GM19324 (cell line): ENCODE measurements around the gene COL1A1.

ENCODE experiments used
- ATAC-seq: cut with Tn5 transposase; IDR thresholded peaks from one replicate; pipeline ENCODE4 v1.9.1; 2021; ENCODE audit warnings: mild to moderate bottlenecking, moderate library complexity; ENCODE audit not compliant: unreplicated experiment, low FRiP score

Gene COL1A1

DNA sequence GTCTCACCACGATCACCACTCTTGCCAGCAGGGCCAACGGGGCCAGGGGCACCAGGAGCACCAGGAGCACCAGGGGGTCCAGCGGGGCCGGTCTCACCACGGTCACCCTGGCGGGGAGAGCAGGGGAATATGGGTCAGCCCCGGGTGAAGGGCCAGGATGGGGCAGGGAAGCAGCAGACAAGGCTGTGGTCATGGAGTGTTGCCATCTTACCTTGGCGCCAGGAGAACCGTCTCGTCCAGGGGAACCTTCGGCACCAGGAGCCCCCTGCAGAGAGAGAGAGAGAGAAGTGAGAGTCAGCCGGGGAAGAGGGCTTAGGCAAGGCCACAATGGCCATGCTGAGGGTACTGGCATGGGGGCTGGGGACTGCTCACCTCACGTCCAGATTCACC lies 12.9 kb downstream of the COL1A1 start:
- ATAC-seq = no peak

DNA sequence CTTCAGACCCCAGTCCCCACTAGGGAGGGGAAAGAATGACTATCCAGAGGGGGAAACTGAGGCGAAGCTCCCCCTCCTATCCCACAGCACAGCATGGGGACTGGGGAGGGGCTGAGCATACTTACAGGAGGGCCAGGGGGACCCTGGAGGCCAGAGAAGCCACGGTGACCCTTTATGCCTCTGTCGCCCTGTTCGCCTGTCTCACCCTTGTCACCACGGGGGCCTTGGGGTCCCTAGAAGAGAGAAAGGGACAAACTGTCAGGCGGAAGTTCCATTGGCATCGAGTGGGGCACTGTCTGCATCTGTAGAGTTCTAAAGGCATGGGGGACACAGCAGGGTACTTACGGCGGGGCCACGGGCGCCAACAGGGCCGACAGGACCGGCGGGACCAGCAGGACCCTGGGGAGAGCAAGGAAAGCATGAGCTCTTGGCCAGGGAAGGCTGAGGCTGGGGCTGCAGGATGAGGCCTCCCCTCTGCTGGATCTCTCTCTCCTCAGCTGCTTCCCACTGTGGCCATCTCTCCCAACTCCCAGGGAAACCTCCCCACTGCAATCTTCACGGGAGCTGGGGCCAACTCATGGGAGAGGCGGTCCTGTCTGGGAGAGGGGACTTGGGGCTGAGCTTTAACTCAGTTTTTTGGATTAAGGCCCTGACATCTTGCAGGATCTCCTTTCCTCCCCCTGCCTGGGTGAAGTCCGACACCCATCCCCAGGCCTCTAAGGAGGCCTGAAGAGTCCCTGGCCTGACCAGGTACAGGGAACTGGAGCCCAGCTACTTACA lies 13.5 kb downstream of the COL1A1 start:
- no peak for ATAC-seq

DNA sequence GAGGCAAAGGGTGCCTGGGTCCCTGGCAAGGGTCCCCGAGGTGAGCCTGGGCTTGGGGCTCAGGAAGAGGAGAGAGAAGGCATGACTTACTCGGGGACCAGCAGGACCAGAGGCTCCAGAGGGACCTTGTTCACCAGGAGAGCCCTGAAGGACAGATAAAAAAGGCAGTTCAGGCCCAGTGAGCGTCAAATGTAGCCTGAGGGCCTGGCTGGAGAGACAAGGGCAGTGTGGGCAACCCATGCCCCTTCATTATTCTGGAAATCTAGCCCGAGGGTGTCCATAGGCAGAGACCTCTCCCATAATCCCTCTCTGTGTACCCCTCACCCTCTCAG lies 14.1 kb downstream of the COL1A1 start:
- no peak for ATAC-seq

DNA sequence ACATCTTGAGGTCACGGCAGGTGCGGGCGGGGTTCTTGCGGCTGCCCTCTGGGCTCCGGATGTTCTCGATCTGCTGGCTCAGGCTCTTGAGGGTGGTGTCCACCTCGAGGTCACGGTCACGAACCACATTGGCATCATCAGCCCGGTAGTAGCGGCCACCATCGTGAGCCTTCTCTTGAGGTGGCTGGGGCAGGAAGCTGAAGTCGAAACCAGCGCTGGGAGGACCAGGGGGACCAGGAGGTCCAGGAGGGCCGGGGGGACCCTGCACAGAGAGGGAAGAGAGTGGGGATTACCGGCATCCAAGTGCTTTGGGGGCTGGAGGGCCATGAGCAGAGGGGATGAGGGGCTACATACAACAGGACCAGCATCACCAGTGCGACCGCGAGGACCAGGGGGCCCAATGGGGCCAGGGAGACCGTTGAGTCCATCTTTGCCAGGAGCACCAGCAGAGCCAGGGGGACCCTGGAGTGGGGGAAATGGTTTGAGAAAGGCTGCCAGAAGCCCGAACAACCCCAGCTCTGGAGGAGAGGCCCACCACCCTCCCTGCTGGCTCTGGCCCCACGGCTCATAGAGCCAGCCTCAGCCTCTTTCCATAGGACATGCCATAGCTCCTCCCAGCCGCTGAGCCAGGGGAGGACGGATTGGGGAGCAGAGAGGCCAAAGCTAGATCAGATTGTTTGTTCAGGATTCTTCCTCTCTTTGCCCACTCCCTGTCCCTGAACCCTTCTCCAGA lies 14.6 kb downstream of the COL1A1 start:
- ATAC-seq = no peak

DNA sequence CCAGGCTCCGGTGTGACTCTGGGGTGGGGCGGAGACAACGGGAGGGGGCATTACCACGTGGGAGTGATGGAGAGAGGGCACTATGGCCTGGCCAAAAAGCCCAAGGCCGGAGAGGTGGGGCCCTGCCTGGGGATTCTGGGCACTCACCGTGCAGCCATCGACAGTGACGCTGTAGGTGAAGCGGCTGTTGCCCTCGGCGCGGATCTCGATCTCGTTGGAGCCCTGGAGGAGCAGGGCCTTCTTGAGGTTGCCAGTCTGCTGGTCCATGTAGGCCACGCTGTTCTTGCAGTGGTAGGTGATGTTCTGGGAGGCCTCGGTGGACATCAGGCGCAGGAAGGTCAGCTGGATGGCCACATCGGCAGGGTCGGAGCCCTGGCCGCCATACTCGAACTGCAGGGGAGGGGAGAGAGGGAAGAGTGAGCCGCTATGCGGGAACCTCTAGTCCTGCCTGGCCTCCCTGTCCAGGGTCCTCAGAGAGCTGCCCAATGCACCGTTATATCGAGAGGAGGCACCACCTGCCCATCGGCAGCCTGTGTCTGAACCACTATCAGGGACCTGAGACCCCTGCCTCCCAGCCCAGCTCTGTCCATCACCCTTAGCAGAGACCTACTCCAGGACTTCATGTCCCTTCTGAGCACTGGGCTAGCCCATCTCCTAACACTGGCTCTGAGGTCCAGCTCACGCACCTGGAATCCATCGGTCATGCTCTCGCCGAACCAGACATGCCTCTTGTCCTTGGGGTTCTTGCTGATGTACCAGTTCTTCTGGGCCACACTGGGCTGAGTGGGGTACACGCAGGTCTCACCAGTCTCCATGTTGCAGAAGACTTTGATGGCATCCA lies 15.6 kb downstream of the COL1A1 start:
- ATAC-seq = no peak

DNA sequence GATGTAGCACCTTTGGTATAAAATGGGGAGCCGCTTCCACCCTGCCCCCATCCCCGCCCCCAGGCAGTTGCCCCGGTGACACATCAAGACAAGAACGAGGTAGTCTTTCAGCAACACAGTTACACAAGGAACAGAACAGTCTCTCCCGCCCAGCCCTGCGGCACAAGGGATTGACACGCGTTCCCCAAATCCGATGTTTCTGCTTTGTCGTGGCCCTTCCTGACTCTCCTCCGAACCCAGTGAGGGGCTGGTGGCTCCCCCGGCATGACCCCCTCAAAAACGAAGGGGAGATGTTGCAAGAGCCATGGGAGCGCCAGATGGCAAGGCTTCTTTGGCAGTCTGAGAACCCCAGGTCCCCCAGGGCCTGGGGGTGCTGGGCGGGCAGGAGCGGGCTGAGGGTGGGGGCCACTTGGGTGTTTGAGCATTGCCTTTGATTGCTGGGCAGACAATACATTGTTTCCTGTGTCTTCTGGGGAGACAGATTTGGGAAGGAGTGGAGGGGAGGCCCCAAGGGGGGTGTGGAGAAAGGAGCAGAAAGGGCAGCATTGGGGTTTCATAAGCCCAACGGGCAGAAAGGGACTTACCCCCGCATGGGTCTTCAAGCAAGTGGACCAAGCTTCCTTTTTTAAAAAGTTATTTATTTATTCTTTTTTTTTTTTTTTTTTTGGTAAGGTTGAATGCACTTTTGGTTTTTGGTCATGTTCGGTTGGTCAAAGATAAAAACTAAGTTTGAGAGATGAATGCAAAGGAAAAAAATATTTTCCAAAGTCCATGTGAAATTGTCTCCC lies 16.6 kb downstream of the COL1A1 start:
- no peak for ATAC-seq

DNA sequence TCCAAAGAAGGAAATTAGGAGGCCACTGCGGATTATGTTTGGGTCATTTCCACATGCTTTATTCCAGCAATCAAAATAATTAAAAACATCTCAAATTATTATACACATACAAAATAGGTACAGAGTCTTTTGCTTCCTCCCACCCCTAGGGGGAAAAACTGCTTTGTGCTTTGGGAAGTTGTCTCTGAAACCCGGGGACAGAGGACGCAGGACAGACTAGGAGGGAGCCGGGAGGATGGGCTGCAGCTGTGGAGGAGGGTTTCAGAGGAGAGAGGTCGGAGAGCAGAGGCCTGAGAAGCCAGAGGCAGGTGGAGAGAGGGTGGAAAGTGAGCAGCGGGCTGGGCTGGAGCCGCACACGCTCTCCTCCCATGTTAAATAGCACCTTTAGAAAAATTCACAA lies 17.4 kb downstream of the COL1A1 start:
- ATAC-seq = no peak

DNA sequence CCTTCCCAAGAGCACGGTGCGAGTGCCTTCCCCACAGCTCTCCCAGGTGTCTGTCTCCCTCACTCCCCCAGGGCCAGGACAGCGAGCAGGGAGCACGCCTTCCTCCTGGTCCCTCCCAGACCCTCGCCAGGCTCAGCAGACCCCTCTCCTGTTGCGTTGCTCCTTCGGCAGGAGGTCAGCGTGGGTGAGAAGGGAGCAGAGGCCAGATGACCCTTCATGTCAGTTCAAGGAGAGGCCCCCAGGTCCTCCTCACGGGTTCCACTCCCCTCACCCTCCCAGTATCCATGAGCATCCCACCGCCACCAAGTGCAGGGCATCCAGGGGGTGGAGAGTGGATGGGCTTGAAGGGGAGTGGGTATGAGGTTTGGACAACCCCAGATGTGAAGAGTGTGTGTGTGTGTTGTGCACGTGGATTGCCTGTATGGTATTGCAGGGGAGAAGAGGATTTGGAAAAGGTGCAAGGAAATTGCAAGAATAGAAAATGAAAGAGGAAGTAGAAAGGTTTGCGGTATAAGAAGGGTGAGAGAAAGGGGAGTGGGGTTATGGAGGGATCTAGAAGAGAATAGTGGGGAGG lies 17.9 kb downstream of the COL1A1 start:
- no peak for ATAC-seq

DNA sequence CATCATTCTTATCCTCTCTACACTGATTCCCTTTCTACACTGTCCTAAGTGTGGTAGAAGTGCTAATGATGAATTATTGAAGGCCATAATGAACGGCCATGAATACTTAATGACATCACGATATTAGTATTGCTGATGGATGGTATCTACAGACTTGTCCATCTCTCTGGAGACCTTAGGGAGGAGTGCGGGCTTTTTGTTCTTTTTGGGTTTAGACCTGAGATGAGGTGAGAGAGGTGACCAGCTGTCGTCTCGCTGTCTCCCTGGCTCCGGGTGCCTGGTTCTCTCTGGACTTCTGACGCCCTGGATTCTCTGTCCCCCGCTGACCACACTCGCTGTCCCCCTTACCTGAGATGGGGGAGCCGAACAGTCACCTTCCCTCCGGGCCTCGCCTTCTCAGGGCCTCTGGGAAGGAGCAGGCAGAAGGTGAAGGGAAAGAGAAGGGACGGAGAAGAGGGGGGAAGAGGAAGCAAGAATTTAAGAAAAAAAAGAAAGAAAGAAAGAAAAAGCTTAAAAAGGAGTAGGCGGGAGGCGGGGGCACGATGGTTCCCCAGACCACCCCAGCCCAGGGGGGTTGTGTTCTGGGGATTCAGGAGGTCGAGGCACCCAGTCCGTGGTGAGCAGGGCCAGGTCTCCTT lies 18.5 kb downstream of the COL1A1 start:
- no peak for ATAC-seq

DNA sequence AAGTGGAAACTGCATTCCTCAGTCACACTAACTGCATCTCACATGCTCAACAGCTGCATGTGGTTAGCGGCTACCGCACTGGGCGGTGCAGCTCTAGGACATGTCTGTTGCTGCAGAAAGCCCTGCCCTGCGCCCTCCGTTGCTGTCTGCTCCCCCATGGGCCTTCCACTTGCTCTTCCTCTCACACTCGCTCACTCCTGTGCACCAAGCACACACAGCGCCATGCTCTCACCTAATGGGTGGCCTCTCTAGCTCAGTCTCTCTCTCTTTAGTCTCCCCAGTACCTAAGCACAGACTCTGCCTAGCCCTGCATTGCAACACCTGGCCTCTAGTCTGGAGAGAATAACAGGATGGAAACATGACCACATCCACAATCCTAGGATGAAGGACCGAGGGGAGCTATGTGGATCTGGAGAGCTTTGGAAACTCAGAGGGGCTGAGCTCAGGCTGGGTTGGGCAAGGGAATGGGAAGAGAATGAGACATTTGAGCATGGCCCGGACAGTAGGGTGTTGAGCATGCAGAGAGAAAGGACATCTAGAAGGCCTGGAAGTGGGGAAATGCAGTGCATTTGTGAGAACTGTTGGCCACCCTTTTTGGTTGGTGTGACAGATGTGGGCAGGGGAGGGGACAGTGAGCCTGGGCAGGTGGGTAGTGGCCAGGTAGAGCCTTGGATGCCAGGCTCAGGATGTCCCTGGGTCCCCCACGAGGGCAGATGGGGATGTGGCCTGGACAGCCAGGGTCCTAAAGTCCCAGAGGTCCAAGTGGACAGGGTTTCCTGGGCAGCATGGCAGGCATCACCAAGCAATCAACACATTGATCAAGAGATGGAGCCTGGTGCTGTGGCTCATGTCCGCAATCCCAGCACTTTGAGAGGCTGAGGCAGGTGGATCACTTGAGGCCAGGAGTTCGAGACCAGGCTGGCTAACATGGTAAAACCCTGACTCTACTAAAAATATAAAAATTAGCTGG lies 19.6 kb downstream of the COL1A1 start:
- no peak for ATAC-seq

DNA sequence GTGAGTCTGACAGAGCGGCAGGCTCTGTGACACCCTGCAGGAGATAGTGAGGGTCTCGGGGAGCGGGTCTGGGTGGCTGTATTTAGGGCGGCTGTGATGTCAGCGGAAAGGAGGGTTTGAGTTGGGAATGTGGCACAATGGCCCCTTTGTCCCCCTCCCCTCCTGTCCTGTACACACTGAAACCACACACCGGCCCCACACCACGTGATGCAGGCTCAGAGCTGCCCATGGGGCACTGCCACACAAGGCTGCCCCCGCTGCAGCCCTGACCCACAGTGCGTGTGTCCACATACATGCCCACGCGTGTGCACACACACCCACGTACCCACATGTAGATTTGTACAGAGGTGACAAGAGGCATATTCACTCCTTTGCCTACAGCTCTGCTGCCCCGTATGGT lies 20.3 kb downstream of the COL1A1 start:
- ATAC-seq = no peak

DNA sequence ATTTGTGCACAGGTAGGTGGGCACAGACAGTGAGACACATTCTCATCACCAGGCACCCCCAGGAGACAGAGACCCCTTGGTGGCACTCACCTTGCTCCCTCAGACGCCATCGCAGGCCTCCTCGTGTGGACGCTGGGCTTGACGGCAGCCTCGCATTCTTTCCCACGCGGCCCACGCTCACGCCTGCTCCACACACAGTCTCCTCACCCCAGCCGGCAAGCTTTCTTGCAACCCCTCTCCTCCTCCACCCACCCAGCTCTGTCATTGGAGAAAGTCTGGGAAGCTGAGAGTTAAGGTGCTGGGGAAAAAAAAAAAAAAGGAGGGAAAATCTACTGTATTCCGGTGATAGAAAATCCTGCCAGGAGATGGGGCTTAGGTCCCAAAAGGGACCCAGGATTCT lies 20.8 kb downstream of the COL1A1 start:
- no peak for ATAC-seq

DNA sequence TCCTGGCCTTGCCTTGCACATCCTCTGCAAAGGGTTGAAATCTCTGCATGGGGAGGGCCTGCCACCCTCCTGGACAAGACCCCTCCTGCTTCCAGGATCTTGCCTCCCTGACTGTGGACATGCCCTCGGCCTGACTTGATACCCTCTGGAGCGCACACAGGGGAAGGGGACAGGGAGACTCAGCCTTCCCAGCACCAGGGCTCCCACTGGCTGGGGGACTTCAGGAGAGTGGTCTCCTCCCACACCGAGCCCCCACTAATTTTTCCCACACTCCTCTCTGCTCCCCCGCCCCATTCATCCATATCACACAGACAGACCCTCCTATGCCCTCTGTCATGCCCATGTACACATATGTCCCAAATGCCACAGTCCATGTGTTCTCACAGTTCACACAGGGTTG lies 21.3 kb downstream of the COL1A1 start:
- ATAC-seq = no peak

DNA sequence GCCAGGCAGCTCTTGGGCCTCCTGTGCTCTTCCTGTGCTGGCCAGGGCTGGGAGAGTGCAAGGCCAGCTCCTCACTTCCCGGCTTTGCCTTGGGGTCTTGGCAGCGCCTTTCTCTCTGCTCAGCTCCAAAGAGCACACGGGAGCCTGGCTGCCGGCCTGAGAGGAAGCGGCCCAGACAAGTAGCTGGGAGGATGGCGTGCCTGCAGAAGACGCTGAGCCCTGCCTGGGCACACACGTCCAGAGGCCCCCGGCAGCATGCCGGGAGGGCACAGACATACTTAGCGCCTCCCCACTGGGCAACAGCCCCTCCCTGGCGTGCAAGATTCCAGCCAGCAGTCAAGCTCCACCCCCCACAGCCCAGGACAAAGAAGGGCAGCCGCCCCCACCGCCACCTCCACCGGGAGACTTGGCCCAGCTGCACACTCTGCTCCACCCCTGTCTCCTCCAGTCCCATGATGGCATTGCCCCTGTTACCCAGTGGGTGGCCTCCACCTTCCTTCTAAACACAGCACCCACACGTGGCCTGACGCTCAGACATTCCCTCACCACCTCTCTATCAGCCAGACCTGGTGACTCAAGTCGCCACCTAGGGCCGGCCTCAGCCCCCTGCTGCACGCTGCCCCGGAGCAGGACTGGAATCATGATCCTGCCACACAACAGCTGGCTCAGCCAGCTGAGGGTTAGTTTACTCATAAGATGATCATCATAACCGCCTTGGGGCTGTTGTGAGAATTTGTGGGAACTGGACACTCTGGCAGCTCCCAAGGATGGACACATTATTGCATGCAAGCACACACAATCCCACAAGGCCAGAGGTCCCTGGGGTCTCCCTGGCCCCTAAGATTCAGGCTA lies 23.2 kb downstream of the COL1A1 start:
- peak; percentile 54 for ATAC-seq

DNA sequence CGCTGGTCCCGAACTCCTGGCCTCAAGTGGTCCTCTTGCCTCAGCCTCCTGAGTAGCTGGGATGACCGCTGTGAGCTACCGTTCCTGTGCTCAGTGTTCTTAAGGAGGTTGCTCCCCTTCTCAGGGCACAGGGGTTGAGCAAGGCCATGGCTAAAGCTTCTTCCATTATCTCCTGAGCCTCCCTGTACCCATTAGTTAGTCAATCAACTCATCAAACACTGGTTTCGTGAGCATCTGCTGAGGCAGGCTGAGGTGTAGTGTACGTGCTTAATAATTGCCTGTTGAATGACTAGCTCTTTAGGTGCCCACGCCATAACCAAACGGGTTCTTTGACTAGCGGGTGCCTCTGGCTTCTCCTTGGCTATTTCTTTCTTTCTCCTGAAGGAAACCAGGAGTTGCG lies 24.0 kb downstream of the COL1A1 start:
- ATAC-seq = no peak

DNA sequence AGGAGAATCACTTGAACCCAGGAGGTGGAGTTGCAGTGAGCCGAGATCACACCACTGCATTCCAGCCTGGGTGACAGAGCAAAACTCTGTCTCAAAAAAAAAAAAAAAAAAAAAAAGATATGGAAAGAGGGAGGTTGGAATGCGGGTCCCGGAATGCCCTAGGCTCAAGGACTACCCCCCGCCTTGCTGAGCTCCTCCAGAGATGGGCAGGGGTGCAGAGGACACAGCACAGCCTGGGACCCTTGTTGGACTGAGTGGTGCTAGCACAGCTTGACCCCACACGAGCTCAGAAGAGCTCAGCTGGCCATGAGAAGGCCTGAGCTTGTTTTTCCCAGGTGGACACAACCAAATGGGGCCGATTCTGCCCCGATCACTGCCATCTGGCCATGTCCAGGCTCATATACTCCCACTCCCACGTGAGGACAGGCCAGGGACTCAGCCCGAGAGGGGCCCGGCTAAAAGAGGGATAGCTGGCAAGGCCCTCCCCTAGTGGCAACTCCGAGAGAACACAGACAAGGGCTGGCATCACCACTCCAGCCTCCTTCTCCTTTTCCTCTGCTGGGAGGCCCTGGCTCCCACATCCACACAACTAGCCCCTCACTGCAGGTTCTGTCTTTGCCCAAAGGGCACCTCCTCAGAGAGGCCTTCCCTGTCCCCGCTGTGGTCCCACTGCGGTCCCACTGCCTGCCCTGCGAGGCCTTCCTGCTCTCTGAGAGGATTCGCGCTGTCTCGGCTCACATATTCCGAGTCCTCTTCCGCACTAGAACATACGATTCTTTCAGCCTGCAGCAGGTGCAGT lies 24.7 kb downstream of the COL1A1 start:
- no peak for ATAC-seq
